NCI-H524 (cell line): ENCODE results near the gene NPHS1.
"Not testable (repeated sequence)": the region's sequence is repeated elsewhere in the genome, so short reads cannot be mapped to it uniquely, and the experiment has no call there.

Source experiments
- DNase-seq, 2 experiments: peaks; one replicate each; lab custom pipeline; 2025; lab: John Stamatoyannopoulos, UW

NPHS1 gene

DNA sequence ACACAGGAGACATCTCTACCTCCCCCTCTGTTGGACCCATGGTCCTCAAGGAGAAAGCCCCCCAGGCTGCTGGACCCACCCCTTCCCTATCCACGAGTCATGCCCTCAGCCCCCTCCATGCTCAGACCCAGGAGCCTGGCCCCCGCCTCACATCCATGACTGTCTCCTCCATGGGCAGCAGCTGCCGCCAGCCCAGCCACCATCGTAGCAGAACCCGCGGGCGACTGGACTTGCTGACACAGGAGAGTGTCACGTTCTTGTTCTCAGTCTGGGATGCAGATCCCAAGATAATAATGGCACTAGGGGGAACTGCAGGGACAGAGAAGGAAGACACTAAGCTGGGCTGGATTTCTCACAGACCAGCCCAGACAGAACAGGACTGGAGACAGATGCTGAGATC lies 3.8 kb downstream of the NPHS1 start:
- DNase-seq: no peak

DNA sequence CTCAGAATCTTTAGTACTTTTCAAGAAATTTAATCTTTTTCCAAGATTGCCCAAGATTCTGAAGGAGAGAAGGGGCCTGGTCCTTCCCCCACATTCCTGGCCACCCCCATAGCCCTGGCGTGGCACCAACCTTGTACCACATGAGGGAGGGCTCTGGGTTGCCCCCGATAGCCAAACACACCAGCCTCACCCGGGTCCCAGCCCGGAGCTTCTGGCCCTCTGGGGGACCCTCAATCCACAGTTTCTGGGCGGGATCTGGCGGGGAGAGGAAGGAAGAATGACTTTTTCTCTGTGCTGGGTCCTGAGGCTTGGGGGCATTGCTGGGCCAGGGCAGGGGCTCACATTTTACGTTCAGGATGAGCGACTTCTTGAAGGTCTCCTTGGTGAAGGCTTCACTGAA lies 4.4 kb downstream of the NPHS1 start:
- no peak for DNase-seq

DNA sequence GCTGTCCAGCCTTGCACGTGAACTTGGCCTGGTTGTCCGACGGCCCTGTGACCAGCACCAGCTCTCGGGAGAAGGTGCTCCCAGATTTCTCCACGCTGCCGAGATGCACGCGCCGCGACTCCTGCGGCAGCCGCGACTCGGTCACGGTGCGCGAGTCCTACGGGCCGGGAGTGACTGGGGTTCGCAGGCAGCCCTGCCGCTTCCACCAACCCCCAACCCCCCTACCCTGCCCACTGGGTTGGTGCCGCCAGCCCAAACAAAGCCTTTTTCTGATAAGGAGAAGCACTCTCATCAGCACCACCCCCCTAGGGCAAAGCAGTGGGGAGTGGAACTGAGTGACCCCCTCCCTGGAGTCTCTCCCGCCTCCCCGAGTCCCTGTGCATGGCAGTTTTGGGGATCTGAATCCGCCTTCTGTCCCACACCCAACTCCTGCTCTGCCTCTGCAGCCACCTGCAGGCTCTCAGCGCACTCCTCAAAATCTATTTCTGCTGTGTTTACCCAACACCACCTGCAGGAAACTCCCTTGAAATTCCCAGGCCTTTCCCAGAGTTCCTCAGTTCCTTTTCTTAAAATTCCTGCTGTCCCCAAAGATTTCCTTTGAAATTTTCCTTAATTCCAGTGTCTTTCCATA lies 6.2 kb downstream of the NPHS1 start:
- peak in 1 of 2 experiments; percentile 17 for DNase-seq

DNA sequence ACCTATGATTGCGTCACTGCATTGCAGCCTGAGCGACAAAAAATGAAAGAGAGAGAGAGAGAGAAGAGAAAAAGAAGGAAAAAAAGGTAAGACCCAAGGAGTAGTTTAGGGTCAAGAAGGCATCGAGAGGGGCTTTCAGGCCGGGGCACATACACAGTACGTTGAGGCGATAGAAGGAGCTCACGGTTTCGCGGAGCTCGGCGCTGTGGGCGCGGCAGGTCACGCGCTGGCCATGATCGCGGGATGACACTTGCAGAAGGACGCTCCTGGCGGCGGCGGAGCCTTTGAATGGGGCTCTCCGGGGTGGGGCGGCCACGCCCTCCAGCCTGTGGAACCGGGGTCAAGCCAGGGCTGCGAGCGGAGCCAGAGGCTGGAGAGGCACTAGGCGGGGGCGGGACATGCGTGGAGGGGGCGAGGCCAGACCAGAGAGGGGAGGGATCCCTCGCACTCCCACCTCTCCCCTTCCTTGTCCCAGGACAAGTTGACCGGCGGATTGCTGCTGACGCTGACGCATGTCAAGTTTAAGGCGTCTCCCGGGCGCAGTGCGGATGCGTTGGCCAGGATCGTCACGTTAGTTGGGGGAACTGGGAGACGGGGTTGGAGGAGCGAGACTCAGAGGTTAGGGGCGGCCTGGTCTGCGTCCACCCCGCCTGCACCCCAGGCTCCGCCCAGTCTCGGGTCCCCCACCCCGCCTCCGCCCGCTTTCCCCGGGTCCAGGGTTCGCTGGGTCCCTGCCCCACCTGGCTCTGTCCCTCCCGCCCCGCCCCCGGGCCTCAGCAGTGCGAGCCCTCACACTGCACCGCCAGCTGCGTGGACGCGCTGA lies 6.9 kb downstream of the NPHS1 start:
- peak; percentile 27 to 40 for DNase-seq

DNA sequence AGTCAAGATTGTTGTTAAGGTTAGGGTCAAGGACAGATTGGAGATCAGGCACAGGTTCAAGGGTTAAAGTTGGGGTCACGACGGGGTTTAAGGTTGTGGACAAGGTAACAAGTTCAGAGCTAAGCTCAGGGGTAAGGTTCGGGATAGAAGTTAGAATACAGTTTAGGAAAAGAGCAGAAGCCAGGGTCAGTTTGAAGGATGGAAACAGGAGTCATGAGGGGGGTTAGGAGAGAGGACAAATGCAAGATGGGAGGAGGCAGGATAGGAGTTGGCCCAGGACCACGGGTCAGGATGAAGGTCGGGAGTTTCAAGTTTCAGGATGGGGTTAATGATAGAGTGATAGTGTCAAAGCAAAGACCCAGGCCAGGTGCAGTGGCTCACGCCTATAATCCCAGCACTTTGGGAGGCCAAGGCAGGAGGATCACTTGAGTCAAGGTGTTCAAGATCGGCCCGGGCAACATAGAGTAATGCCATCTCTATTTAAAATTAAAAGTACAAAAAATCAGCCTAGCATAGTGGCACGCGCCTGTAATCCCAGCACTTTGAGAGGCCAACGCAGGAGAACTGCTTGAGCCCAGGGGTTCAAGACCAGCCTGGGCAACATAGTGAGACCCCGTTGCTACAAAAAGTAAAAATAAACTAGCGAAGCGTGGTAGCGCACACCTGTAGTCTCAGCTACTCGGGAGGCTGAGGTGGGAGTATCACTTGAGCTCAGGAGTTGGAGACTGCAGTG lies 7.7 kb downstream of the NPHS1 start:
- DNase-seq: no peak

DNA sequence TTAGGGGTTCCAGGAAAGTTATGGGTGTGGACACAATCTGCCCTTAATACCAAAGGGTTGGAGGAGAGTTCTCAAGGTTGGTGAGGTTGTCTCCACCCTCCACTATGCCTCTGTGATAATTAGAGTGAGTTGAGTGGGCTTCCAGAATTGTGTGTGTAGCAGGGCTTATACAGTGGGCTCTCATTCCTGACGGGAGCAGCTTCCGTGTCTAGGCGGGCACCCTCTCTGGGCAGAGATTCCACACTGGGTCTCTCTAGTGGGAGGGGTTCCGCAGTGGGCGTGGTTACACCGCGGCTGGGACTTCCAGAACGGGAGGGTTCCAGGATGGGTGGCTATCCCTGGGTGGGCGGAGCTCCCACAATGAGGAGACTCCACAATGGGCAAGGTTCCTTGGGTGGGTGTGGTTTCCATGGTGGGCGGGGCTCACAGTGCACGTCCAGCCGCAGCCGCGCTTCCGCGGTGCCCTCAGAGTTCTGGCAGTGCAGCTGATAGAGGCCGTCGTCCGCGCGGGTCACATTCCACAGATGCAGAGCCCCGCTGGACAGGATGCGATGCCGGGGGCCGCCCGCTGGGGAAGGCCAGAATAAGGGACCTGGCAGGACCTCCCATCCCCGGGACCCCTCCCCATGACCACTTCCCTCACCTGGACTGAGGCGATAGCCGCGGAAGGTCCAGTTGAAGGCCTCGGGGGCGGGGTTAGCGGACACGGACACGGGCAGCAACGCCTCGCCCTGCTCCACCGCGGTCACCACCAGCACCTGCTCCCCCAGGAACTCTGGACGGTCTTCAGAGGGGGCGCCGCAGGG lies 8.4 kb downstream of the NPHS1 start:
- no peak for DNase-seq

- no peak for DNase-seq
Observed at GRCh38 chr19:35842666-35843272, 9.5 kb downstream of the NPHS1 start.

DNA sequence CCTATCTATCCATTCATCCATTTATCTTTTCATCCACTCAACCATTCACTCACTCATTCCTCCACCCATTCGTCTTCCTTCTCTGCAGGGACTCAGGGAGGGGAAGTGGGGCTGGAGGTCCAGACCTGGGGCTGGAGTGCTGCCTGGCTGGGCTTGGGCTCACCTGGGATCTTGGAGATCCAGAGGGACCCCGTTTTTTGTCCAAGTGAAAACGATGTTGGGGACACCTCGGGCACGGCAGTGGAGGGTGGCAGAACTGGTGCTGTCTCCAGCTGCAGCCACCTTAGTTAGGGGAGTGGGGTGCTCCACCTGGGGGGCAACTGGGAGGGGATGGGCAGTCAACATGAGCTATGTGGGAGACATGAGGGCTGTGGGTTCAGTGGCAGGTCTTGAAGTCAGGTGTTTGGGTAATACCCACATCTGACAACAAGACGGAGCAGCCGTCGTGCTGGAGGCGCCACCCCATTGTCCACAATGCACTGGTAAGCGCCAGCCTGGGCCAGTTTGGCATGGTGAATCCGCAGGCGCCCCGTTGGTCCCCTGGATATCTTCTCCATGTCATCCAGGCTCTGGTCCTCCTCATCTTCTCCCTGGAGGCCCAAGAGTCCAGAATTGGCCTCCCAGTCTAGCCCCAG lies 10.2 kb downstream of the NPHS1 start:
- DNase-seq: no peak

GRCh38 chr19:35836096-35836495 lies 16.2 kb downstream of the NPHS1 start:
- DNase-seq: not testable (repeated sequence)

GRCh38 chr19:35833972-35834371 lies 18.3 kb downstream of the NPHS1 start:
- DNase-seq: no peak

DNA sequence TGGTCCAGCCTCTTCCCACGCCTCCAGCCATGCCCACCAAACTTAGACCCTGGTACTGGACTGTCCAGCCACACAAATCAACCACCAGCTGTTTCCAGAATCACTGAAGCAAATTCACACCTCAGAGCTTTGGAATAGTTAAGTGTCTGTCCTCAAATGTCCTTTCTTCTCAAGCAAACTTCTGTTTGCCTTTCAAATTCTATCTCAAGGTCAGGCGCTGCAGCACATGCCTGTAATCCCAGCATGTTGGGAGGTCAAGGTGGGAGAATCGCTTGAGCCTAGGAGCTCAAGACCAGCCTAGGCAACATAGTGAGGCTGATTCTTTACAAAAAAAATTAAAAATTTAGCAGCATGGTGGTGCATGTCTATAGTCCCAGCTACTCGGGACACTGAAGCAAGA lies 20.2 kb downstream of the NPHS1 start:
- DNase-seq: no peak

DNA sequence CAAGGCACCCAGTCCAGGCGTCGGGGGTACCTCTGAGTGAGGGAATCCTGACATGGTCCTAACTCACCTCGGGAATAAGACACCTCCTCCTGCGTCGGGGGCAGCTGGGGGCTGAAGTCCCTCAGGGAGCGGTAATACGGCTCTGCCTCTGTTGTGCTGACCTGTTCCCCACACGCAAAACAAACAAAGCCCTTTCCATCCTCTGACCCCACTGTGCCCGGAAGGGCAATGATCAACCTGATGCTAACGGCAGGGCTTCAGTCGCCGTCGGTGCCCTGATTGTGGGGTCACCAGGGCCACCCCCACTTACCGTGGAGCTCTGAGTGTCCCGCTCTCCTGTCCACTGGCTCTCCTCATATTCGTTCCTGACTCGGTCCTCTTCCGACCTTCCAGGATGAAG lies 21.3 kb downstream of the NPHS1 start:
- DNase-seq: no peak

- no peak for DNase-seq
Observed at GRCh38 chr19:35828692-35829301, 23.5 kb downstream of the NPHS1 start.

- DNase-seq: no peak
Observed at GRCh38 chr19:35824150-35824549, 28.2 kb downstream of the NPHS1 start.

- no peak for DNase-seq
Observed at GRCh38 chr19:35822579-35822978, 29.7 kb downstream of the NPHS1 start.

GRCh38 chr19:35818445-35818844 lies 33.9 kb downstream of the NPHS1 start:
- no peak for DNase-seq

DNA sequence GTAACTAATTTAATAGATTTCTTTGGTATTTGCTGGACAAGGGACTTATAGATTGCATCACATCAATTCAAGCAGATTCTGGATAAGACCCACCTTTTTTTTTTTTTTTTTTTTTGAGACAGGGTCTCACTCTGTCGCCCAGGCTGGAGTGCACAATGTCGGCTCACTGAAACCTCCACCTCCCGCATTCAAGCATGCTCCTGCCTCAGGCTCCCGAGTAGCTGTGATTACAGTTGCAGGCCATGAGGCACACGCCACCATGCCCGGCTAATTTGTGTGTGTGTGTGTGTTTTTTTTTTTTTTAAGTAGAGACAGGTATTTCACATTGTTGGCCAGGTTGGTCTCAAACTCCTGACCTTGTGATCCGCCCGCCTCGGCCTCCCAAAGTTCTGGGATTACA lies 35.5 kb downstream of the NPHS1 start:
- no peak for DNase-seq

GRCh38 chr19:35816262-35816661 lies 36.0 kb downstream of the NPHS1 start:
- no peak for DNase-seq

- no peak for DNase-seq
Observed at GRCh38 chr19:35813043-35813890, 39.0 kb downstream of the NPHS1 start.
